HG03378 (cell line): ENCODE data around the gene POLE3.
"Not testable (repeated sequence)": the region's sequence is repeated elsewhere in the genome, so short reads cannot be mapped to it uniquely, and the experiment has no call there.

Source experiments
- ATAC-seq: cut with Tn5 transposase; IDR thresholded peaks from one replicate; pipeline ENCODE4 v1.9.1; 2021; ENCODE audit warnings: mild to moderate bottlenecking, moderate library complexity; ENCODE audit not compliant: unreplicated experiment

The POLE3 gene

DNA sequence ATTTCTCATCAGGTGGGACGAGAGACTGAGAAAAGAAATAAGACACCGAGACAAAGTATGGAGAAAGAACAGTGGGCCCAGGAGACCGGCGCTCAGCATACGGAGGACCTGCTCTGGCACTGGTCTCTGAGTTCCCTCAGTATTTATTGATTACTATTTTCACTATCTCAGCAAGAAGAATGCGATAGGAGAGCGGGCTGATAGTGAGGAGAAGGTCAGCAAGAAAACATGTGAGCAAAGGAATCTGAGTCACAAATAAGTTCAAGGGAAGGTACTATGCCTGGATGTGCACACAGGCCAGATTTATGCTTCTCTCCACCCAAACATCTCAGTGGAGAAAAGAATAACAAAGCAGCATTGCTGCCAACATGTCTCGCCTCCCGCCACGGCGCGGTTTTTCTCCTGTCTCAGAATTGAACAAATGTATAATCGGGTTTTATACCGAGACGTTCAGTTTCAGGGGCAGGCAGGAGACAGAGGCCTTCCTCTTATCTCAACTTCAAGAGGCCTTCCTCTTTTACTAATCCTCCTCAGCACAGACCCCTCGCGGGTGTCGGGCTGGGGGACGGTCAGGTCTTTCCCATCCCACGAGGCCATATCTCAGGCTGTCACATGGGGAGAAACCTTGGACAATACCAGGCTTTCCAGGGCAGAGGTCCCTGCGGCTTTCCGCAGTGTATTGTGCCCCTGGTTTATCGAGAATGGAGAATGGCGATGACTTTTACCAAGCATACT lies 31.2 kb downstream of the POLE3 start:
- not testable (repeated sequence) for ATAC-seq

- ATAC-seq = peak; percentile 64
Observed at GRCh38 chr9:113376634-113377567, 33.6 kb downstream of the POLE3 start, which contains the start of gene HDHD3. HDHD3 (minus strand) TSS chr9:113376986; CDS start chr9:113374354, 2,632 bp downstream.

- ATAC-seq = no peak
Observed at GRCh38 chr9:113375057-113376023, 35.1 kb downstream of the POLE3 start.

DNA sequence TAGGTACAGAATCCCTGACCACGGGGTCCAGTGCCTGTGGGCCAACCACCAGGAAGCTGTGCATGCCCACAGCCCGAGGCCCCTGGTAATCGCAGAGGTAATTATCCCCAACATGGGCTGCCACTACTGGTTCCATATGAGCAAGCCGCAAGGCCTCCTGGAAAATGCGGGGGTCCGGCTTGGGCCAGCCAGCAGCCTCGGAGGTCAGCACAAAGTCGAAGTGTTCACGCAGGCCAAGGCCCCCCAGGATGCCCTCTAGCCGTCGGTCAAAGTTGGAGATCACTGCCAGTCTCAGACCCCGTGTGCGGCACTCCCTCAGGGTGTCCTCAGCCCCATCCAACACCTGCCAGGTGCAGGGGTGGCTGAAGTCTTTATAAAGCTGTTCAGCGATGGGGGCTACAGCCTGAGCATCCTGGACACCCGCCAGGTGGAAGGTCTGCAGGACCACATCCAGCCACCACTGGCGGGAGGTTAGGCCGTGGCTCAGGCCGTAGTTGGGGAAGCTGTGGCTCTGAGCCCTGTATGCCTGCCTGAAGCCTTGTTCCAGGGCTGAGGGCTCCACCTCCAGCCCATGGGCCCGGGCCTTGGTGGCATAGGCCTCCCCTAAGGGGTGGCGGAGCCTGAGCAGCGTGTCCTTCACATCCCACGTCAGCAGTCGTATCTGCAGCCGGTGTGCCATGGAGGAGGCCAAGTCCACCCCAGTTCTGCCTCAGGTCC lies 36.6 kb downstream of the POLE3 start:
- no peak for ATAC-seq

DNA sequence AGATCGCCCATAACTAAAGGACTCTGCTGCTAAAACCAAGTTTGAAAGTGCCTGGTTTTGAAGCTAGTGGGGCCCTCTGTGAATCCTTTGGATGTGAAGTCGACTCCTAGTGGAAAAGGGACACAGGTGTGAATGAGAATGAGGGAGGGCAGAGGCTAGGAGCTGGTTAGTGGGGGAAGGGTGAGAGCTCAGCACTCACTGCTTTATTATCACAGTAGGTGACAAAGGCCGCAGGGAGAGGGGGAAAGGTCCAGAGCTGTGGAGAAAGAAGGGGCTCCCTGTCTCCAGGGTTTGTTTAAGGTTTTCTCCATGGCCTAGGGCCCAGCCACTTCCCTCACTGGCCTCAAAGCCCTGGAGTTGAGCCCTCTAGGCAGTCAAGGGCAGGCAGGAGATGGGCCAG lies 37.2 kb downstream of the POLE3 start:
- no peak for ATAC-seq

GRCh38 chr9:113372059-113372458 lies 38.4 kb downstream of the POLE3 start:
- no peak for ATAC-seq

- no peak for ATAC-seq
Observed at GRCh38 chr9:113370806-113371325, 39.6 kb downstream of the POLE3 start.

GRCh38 chr9:113369855-113370140 lies 40.7 kb downstream of the POLE3 start:
- no peak for ATAC-seq

DNA sequence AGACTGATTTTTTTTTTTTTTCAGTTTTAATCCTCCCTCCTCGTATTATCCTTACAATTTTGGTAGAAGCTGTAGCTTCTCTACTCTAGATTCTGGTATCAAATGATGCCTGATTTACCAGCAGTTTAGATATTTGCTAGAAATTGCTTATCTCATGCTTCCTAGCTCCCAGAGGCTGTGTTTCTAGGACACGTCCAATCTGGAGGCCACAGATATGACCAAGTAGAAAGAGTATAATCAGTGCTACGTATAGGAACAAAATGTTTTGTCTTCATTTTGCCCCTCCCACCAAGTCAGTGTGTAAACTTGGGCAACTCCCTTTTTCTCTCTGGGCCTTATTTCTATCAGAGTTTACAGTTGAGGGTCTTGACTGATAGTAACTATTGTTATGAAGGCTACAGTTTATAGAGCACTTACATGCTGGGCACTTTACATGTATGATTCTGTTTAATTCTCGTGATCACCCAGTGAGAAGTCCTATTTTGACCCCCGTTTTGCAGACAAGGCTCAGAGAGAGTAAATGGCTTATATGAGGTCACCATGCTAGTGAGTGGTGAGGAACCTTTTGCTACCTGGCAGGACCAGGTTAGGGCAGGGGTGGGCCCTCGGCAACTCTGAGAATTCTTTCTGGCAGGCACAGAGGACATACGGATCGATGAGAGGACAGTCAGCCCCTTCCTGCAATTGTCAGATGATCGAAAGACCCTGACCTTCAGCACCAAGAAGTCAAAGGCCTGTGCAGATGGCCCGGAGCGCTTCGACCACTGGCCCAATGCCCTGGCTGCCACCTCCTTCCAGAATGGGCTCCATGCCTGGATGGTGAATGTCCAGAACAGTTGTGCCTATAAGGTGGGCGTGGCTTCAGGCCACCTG lies 41.3 kb downstream of the POLE3 start:
- no peak for ATAC-seq

DNA sequence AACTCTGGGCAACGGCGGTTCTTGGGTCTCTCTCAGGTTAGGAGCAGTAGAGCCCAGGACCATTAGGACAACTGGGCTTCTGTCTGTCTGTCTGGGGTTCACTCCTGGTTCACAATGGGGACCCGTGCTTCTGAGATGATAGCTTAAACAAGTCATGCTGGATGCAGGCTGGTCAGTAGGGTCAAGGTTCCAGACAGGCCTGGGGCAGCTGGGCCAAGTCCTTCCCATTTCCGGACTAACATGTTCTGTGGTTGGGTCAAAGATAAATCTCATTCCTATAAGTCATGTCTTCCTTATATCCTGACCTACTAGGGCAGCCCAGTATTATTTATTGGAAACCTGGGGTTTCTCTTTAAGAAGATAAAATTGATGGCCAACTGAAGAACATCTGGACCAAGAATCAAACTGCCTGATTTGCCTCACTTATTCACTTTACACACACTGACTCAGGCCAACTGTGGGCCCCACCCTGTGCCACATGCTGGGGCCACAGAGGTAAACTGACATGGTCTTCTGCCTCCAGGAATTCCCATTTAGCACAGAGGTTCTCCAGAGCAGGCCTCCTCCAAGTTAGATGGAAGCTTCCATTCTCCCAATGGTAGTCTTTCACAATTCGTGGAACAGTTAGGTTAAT lies 42.0 kb downstream of the POLE3 start:
- no peak for ATAC-seq

DNA sequence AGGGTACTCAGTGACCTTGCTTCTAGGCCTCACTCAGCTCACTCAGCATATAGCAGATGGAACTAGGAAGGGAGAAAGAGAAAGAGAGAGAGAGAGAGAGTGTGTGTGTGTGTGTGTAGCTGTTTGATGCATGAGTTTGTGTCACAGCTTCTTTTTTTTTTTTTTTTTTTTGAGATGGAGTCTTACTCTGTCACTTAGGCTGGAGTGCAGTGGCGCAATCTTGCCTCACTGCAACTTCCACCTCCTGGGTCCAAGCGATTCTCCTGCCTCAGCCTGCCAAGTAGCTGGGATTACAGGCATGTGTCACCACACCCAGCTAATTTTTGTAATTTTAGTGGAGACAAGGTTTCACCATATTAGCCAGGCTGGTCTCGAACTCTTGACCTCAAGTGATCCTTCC lies 44.8 kb downstream of the POLE3 start:
- ATAC-seq = not testable (repeated sequence)

DNA sequence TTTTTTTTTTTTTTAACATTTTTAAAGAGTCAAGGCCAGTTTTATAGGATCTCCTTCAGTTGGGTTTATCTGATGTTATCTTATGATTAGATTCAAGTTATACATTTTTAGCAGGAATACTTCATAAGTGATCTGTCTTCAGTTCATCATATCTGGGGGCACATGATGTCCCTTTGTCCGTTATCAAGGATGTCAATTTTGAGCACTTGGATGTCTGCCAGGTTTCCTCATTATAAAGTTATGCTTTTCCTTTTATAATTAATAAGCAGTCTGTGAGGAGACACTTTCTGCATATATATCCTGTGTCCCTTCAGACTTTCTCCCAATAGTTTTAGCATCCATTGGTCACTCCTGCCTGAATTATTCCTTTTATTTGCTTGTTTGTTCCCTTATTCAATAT lies 45.5 kb downstream of the POLE3 start:
- ATAC-seq = no peak

GRCh38 chr9:113363336-113363735 lies 47.1 kb downstream of the POLE3 start:
- ATAC-seq = no peak

GRCh38 chr9:113361304-113362018 lies 49.0 kb downstream of the POLE3 start:
- no peak for ATAC-seq

GRCh38 chr9:113360242-113360842 lies 50.1 kb downstream of the POLE3 start:
- no peak for ATAC-seq

GRCh38 chr9:113359385-113359784 lies 51.1 kb downstream of the POLE3 start:
- no peak for ATAC-seq
